NCI-H1092 treated with DMSO at 0.1 percent for 48 hours (cell line): ENCODE measurements around the gene DGCR6L.
"Not testable (repeated sequence)": the region's sequence is repeated elsewhere in the genome, so short reads cannot be mapped to it uniquely, and the experiment has no call there.

Experiments
- DNase-seq: peaks from one replicate; lab custom pipeline; 2025; lab: John Stamatoyannopoulos, UW

Gene DGCR6L

DNA sequence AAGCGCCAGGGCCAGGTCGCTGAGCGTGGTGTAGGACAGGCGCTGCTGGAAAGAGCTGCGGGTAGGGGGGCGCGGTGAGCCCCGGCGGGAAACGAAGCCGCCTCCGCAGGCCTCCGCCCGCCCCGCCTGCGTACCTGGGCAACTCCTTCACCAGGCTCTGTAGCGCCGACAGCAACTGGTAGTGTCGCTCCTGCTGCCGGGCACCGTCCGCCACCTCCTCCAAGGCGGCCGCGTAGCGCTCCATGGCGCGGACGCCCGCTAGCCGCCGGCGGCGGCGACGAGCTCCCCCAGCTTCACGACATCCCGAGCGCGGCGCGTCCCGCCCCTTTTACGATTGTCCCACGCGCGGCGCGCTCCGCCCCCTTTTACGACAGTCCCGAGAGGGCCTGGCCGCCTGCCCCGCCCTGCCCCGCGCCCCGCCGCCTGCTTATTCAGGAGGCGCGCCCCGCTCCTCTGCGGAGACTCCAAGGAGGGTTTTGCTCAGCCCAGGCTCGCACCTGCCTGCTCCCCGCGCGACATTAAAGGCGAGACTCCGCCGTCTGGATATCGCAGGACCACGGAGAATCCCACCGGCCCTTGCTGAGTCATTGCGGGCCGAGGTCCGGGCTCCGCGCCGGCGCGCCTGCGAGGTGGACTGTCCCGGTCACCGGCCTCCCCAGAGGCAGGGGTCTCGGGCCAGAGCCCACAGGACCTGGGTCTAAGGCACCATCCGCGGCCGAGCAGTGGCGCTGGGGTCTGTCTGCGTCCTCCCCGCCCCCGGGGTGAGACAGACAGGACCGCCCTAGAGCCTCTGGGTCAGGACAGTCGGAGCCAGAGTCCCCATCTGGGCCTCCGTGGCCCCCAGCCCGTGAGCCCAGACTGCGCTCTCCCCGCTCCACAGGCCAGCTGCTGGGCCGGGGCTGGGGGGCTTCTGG is at the start of gene DGCR6L:
TSS of gene DGCR6L (minus strand) at position 316 of the 914 bp plus-strand sequence. CDS start at position 244, 72 bp downstream.
- DNase-seq: peak; percentile 68

DNA sequence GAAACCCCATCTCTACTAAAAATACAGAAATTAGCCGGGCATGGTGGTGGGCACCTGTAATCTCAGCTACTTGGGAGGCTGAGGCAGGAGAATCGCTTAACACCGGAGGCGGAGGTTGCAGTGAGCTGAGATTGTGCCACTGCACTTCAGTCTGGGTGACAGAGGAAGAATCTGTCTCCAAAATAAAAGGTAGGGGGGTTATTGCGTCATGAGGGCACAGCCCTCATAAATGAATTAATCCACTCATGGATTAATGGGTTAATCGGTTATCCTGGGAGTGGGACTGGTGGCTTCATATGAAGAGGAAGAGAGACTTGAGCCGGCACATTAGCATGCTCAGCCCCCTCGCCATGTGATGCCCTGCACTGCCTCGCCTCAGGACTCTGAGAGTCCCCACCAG is 49.0 kb upstream of the DGCR6L start:
- DNase-seq: not testable (repeated sequence)

DNA sequence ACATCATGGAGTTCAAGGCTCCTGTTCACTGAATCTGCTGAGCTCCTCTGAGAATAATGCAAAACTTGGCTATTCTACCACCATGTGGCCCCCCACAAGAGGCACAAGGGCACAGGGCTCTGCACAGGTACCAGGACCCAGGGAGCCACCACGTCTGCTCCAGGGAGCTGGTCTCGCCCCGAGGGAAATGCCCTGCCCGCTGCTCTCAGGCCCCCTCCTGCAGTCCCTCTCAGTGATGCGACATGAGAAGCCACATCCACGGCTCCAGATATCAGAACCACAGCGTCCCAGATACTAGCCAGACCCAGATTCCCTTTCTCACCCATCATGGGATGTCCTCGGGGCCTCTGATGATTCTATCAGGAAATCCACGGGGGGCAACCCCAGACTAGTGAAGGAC is 47.0 kb upstream of the DGCR6L start:
- not testable (repeated sequence) for DNase-seq

DNA sequence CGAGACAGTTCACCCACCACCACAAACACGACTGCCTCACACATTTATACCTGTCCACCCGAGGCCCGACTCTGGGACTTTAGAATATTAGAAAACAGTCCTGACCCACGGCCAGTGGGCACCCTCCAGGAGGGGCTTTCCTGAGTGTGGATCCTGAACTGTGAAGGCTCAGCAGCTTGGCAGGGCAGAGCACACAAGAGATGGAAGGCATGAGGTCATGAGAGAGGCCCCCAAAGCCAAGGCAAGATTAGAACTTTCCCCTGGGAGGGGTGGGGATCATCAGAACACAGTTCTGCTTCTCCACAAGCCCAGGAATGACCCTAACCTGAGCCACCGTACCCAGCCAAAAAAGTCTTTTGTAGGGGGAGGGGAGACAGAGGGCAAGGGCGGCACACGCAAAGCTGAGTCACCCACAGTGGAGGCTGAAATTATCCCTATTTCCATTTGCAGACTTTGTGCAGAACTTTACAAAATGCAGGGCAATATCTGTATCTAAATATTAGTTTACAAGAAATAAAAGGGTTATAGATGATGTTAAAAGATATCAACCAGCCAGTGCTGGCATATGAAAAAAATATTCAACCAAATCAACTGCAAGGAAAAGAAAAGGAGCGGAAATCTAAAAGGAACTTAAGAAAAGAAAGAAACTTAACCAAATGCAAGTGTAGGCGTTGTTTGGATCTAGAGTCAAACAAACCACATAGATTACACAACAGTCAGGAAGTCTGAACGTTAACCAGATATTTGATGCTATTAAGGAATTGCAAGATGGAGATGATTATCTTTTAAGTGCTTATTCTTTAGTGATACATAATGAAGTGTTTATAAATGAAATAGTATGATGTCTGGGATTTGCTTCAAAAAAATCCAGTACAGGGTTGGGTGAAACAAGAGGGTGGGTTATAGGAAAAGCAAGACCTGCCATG is 44.7 kb upstream of the DGCR6L start:
- DNase-seq: not testable (repeated sequence)

DNA sequence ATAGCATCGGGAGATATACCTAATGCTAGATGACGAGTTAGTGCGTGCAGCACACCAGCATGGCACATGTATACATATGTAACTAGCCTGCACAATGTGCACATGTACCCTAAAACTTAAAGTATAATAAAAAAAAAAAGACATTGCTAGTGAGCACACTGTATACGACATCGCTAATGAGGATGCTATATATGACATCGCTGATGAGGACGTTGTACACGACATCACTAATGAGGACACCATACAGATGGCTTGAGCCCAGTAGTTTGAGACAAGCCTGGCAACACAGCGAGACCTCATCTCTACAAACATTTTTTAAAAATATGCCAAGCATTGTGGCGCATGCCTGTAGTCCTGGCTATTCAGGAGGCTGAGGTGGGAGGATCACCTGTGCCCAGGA is 42.5 kb upstream of the DGCR6L start:
- DNase-seq: not testable (repeated sequence)

DNA sequence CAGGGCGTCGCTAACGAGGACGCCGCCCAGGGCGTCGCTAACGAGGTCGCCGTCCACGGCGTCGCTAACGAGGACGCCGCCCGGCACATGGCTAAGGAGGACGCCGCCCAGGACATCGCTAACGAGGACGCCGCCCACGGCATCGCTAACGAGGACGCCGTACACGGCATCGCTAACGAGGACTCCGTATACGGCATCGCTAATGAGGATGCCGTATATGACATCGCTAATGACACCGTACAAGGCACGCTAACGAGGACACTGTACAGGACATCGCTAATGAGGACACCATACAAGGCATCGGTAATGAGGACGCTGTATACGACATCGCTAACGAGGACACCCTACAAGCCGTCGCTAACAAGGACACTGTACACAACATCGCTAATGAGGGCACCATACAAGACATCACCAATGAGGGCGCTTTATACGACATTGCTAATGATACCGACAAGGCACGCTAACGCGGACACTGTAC is 41.9 kb upstream of the DGCR6L start:
- DNase-seq: not testable (repeated sequence)

DNA sequence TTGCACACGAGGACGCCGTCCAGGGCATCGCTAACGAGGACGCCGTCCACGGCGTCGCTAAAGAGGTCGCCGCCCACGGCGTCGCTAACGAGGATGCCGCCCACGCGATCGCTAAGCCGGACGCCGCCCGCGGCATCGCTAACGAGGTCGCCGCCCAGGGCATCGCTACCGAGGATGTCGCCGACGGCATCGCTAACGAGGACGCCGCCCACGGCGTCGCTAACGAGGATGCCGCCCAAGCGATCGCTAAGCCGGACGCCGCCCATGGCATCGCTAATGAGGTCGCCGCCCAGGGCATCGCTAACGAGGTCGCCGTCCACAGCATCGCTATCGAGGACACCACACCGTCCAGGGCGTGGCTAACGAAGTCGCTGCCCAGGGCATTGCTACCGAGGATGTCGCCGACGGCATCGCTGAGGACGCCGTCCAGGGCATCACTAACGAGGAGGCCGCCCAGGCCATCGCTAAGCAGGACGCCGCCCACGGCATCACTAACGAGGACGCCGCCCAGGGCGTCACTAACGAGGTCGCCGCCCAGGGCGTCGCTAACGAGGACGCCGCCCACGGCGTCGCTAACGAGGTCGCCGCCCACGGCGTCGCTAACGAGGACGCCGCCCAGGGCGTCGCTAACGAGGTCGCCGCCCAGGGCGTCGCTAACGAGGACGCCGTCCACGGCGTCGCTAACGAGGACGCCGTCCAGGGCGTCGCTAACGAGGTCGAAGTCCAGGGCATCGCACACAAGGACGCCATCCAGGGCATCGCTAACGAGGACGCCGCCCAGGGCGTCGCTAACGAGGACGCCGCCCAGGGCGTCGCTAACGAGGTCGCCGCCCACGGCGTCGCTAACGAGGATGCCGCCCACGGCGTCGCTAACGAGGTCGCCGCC is 41.2 kb upstream of the DGCR6L start:
- DNase-seq: not testable (repeated sequence)

DNA sequence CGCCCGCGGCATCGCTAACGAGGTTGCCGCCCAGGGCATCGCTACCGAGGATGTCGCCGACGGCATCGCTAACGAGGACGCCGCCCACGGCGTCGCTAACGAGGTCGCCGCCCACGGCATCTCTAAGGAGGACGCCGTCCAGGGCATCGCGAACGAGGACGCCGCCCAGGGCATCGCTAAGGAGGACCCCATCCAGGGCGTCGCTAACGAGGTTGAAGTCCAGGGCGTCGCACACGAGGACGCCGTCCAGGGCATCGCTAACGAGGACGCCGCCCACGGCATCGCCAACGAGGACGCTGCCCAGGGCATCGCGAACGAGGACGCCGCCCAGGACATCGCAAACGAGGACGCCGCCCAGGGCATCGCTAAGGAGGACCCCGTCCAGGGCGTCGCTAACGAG is 40.4 kb upstream of the DGCR6L start:
- DNase-seq: not testable (repeated sequence)

DNA sequence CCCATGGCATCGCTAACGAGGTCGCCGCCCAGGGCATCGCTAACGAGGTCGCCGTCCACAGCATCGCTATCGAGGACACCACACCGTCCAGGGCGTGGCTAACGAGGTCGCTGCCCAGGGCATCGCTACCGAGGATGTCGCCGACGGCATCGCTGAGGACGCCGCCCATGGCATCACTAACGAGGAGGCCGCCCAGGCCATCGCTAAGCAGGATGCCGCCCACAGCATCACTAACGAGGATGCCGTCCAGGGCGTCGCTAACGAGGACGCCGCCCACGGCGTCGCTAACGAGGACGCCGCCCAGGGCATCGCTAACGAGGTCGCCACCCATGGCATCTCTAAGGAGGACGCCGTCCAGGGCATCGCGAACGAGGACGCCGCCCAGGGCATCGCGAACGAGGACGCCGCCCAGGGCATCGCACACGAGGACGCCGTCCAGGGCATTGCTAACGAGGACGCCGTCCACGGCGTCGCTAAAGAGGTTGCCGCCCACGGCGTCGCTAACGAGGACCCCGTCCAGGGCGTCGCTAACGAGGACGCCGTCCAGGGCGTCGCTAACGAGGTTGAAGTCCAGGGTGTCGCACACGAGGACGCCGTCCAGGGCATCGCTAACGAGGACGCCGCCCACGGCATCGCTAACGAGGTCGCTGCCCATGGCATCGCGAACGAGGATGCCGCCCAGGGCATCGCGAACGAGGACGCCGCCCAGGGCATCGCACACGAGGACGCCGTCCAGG is 38.8 kb upstream of the DGCR6L start:
- DNase-seq: not testable (repeated sequence)

DNA sequence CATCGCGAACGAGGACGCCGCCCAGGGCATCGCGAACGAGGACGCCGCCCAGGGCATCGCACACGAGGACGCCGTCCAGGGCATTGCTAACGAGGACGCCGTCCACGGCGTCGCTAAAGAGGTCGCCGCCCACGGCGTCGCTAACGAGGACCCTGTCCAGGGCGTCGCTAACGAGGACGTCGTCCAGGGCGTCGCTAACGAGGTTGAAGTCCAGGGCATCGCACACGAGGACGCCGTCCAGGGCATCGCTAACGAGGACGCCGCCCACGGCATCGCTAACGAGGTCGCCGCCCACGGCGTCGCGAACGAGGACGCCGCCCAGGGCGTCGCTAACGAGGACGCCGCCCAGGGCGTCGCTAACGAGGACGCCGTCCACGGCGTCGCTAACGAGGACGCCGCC is 38.1 kb upstream of the DGCR6L start:
- not testable (repeated sequence) for DNase-seq

DNA sequence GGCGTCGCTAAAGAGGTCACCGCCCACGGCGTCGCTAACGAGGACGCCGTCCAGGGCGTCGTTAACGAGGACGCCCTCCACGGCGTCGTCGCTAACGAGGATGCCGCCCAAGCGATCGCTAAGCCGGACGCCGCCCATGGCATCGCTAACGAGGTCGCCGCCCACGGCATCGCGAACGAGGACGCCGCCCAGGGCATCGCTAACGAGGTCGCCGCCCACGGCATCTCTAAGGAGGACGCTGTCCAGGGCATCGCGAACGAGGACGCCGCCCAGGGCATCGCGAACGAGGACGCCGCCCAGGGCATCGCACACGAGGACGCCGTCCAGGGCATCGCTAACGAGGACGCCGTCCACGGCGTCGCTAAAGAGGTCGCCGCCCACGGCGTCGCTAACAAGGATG is 37.0 kb upstream of the DGCR6L start:
- not testable (repeated sequence) for DNase-seq

DNA sequence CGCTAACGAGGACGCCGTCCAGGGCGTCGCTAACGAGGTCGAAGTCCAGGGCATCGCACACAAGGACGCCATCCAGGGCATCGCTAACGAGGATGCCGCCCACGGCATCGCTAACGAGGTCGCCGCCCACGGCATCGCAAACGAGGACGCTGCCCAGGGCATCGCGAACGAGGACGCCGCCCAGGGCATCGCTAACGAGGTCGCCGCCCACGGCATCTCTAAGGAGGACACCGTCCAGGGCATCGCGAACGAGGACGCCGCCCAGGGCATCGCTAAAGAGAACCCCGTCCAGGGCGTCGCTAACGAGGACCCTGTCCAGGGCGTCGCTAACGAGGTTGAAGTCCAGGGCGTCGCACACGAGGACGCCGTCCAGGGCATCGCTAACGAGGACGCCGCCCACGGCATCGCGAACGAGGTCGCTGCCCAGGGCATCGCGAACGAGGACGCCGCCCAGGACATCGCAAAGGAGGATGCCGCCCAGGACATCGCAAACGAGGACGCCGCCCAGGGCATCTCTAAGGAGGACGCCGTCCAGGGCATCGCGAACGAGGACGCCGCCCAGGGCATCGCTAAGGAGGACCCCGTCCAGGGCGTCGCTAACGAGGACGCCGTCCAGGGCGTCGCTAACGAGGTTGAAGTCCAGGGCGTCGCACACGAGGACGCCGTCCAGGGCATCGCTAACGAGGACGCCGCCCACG is 36.2 kb upstream of the DGCR6L start:
- not testable (repeated sequence) for DNase-seq

DNA sequence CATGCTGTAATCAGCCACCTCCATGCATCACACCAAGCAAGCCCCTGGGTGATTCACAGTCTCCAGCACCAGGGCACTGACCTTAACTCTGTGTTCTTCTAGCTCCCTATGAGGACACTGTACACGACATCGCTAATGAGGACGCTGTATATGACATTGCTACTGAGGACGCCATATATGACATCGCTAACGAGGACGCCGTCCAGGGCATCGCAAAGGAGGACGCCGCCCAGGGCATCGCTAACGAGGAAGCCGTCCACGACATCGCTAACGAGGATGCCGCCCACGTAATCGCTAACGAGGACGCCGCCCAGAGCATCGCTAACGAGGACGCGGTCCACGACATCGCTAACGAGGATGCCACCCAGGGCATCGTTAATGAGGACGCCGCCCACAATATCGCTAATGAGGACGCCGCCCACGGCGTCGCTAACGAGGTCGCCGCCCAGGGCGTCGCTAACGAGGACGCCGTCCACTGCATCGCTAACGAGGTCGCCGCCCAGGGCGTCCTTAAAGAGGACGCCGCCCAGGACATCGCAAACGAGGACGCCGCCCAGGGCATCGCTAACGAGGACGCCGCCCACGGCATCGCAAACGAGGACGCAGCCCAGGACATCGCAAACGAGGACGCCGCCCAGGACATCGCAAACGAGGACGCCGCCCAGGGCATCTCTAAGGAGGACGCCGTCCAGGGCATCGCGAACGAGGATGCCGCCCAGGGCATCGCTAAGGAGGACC is 34.5 kb upstream of the DGCR6L start:
- DNase-seq: no peak

DNA sequence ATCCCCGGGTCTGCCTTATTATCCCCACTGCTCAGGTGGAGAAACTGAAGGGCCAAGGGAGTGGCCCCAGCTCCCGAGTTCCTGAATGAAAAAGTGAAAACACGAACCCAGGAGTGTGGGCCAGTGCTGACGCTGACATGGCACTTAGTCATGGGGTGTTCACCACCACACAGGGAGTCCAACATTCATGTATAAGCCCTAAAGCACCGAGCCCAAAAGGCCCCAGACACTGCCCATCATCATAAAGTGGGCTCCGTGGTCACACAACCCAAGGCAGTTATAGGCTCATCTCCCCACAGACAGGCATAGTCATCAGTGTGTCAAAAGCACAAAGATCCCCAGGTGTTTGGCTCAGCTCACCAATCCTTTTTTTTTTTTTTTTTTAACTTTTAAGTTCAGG is 32.7 kb upstream of the DGCR6L start:
- not testable (repeated sequence) for DNase-seq

DNA sequence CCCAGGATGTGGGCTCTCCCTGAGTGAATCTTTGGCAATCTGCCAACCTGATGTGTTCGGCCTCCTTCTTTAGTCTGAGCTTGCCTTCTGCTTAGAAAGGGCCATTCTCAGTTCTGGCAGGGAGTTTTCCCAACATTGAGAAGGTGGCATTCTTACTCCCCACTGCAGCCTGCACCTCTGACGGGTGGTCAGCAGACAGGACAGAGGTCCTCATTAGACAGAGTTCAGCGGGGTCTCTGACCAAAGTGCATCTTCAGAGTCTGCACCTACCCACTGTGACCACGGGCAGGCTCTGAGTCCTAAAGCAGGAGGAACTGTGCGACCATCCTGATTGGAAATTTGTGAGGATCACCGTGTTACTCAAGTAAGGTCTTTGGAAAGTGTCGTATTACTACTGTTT is 26.7 kb upstream of the DGCR6L start:
- not testable (repeated sequence) for DNase-seq

DNA sequence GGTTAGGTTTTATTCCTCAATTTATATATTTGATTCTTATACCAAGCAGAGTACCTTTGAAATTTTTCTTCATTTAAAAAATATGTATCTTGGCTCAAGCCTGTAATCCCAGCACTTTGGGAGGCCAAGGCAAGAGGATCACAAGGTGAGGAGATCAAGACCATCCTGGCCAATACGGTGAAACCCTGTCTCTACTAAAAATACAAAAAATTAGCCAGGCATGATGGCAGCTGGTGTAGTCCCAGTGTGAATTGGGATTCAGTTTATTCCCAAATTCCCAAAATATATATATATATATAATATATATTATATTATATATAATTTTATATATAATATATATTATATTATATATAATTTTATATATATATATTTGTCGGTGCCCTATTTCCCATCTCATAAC is 18.4 kb upstream of the DGCR6L start:
- DNase-seq: not testable (repeated sequence)

DNA sequence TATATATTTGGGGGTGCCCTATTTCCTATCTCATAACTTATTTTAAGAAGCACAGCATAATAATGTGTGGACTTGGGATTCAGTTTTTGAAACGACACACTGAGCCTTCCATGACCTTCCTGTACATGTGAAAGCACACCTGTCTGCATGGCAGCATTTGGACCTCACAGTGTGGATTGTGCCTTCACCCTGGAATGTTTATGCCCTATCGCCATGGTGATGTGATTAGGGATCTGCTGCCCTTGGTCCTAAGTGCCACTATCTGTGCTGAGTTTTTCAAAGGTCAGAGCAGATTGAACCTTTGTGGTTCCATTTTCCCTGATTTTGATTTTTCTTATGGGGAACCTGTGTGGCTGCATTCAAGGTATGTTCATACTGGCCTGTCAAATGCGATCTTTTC is 17.9 kb upstream of the DGCR6L start:
- DNase-seq: not testable (repeated sequence)

DNA sequence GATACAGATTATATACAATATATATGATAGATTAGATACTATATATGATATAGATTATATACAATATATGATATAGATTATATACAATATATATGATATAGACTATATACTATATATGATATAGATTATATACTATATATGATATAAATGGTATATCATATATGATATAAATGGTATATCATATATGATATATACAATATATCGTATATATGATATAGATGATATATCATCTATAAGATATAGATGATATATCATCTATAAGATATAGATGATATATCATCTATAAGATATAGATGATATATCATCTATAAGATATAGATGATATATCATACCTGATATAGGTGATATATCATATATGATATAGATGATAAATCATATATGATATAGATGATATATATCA is 16.7 kb upstream of the DGCR6L start:
- not testable (repeated sequence) for DNase-seq

DNA sequence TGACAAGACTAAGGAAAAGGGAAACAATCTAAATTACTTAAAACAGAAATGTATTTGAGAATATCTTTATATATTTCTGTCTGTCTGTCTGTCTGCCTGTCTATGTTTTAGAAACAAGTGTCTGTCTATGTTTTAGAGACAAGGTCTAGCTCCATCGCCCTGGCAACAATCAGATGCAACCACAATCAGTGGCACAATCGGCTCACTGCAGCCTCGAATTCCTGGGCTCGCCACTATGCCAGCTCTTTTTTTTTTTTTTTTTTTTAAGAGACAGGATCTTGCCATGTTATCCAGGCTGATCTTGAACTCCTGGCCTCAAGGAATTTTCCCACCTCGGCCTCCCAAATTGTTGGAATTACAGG is 8.7 kb upstream of the DGCR6L start:
- DNase-seq: not testable (repeated sequence)
